Thyroid gland (tissue), 4 donors: ENCODE results near the gene BPIFA1. TPM values are rescaled to one million over a fixed set of nuclear protein-coding genes. Genes with fewer than 3 reads are reported as not detected.

Source experiments
- DNase-seq, 2 donors: peaks; one replicate each; pipeline ENCODE4 v3.0.0-alpha.2; 2019
- H3K27ac ChIP-seq, 3 donors: fragments of 200-600 bp; sonication (generic); 1 replicate in 2 of 3; 2 replicates in 1 of 3; pipeline ENCODE4 v1.5.1; 2016 to 2019; ENCODE audit warnings: mild to moderate bottlenecking in 1 of 3, moderate library complexity in 1 of 3
- H3K27me3 ChIP-seq: fragments of 200-600 bp; sonication (generic); one replicate; pipeline ENCODE4 v1.5.1; 2019
- H3K36me3 ChIP-seq, 2 donors: fragments of 200-600 bp; sonication (generic); one replicate each; pipeline ENCODE4 v1.5.1; 2016 to 2019
- H3K4me1 ChIP-seq, 2 donors: fragments of 200-600 bp; sonication (generic); one replicate each; pipeline ENCODE4 v1.5.1; 2017 to 2019
- H3K4me3 ChIP-seq, 3 donors: fragments of 200-600 bp; sonication (generic); replicated peaks in 1 of 3; 1 replicate in 2 of 3; 2 replicates in 1 of 3; pipeline ENCODE4 v1.5.1; 2016; ENCODE audit warnings: mild to moderate bottlenecking in 1 of 3
- H3K9me3 ChIP-seq: fragments of 200-600 bp; sonication (generic); one replicate; pipeline ENCODE4 v1.5.1; 2017
- CTCF ChIP-seq, 6 experiments: fragments of 200-600 bp in 3 of 6; fragments of 450-650 bp in 3 of 6; sonication (generic) in 3 of 6; IDR thresholded peaks; one replicate each; pipeline ENCODE4 v1.5.1; 2016 to 2019; ENCODE audit warnings: antibody characterized with exemption in 6 of 6, mild to moderate bottlenecking in 2 of 6, inconsistent platforms in 1 of 6, moderate library complexity in 1 of 6
- POLR2A ChIP-seq, 2 donors: fragments of 450-650 bp; IDR thresholded peaks; one replicate each; pipeline ENCODE4 v1.6.1; 2017; ENCODE audit warnings: antibody characterized with exemption in 2 of 2, mild to moderate bottlenecking in 2 of 2, moderate library complexity in 1 of 2
- WGBS, 2 donors: methylation state at CpG; one replicate each; pipeline ENCODE4 v1.1.5; 2017; 5-methylcytosine and 5-hydroxymethylcytosine counted together
- intact Hi-C: fragments of 100-400 bp; cut with DNase I; formaldehyde crosslinking; loops from one replicate; pipeline ENCODE4 v1.15.1; 2023
- total RNA-seq, 4 donors: library from RNA; depleted of rRNA; stranded (reverse); fragments of >200 nt; gene quantifications; one replicate each; pipeline ENCODE4 v1.2.3, GENCODE V29; 2016

Gene BPIFA1
- total RNA-seq, 4 donors from 2014 or later: not detected

GRCh38 chr20:33279261-33279910 is 43.6 kb downstream of the BPIFA1 start:
- no peak overlapping the region for H3K4me3 ChIP-seq
- H3K27me3 ChIP-seq: no peaks in the 10 kb centered on the region
- H3K9me3 ChIP-seq: no peaks in the 10 kb centered on the region
- H3K4me1 ChIP-seq: peaks cover 16 to 24% of the 10 kb centered on the region in 2 donors
- H3K27ac ChIP-seq: no peak overlapping the region
- intact Hi-C loops: no loop called here
- peak; percentile 65 to 73 for DNase-seq
- H3K36me3 ChIP-seq: no peaks in the 10 kb centered on the region
- peak in 1 of 6 experiments; percentile 35 for TF ChIP-seq CTCF (IDR thresholded peaks at IDR 0.05)
- TF ChIP-seq POLR2A (IDR thresholded peaks at IDR 0.05): no peak
- 35 to 42% methylated on average over 6 of the region's 6 CpGs for WGBS, 2 donors

DNA sequence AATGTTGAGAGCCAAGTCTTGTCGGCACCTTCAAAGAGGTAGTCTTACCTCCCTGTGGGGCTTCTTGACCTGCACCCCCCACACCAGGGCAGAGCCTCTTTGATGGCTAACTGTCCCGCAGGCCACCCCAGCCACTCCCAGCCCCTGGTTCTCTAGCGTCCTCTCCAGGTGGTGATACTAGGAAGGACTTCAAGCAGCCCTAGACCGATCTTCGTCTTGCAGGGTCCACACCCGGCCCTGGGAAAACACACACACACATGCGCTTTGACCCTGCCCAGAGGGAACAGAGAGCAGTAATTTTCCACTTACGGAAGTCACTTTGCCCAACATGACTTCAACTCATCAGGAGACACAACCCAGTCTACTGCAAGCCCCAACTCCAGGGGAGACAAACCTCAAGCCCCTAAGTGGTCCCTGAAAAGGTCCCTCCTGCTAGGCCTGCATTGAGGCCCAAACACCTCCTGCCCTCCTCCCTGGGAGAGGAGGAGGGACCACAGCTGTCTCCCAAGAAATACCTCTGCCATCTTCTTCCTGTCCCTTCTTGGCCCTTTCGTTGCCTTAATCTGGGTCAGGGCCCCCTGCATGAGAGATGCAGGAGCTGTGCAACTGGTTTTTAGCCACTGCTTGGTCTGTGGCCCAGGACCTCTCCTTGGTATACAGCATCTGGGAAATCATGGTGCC is 44.3 kb downstream of the BPIFA1 start:
- H3K4me1 ChIP-seq: peaks cover 16 to 24% of the 10 kb centered on the region in 2 donors
- peak overlapping the region in 1 of 3 donors; percentile 44 for H3K27ac ChIP-seq
- no peak overlapping the region for H3K4me3 ChIP-seq
- intact Hi-C loops: no loop called here
- no peaks in the 10 kb centered on the region for H3K27me3 ChIP-seq
- no peak for TF ChIP-seq CTCF (IDR thresholded peaks at IDR 0.05)
- no peak for TF ChIP-seq POLR2A (IDR thresholded peaks at IDR 0.05)
- H3K9me3 ChIP-seq: no peaks in the 10 kb centered on the region
- DNase-seq: peak; percentile 14
- H3K36me3 ChIP-seq: no peaks in the 10 kb centered on the region
- 76 to 83% methylated on average over 9 of the region's 9 CpGs for WGBS, 2 donors

- Histone ChIP-seq H3K4me3 (no peak overlapping the region), H3K27me3 (no peaks in the 10 kb centered on the region), H3K27ac (peak overlapping the region in 1 of 3 donors; percentile 44), H3K36me3 (no peaks in the 10 kb centered on the region), H3K9me3 (no peaks in the 10 kb centered on the region), H3K4me1 (peaks cover 16 to 24% of the 10 kb centered on the region in 2 donors)
- intact Hi-C loops: no loop called here
- no peak for TF ChIP-seq POLR2A (IDR thresholded peaks at IDR 0.05)
- no peak for TF ChIP-seq CTCF (IDR thresholded peaks at IDR 0.05)
- DNase-seq: peak; percentile 74 to 75
- WGBS, 2 donors: 52 to 59% methylated on average over 7 of the region's 7 CpGs
Observed at GRCh38 chr20:33280775-33281174, 45.0 kb downstream of the BPIFA1 start.

DNA sequence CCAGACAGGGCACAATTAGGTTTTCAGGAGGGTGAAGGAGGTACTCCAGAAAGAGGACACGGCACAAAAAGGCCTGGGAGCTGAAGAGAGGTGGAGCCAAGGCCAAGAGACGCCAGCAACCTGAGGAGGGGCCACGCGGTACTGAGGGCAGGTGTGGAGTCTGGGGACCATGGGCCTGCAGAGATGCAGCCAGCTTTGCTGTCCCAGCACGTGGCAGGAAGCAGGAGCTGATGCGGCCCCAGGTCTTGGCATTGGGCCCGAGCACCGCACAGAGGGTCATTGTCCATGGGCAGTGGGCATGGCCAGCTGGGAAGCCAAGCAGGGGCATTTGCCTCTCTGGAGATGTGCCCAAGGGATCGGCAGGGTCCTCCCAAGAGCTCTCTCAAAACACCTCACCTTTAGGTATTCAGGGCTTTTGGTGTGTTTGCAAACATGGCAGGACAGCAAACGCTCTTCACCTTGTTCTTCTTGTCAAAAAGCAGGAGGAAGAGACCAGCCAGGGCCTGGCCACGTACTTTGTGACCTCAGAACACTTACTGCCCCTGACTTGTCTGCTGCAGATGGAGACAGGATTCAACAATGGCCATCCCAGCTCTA is 45.9 kb downstream of the BPIFA1 start:
- H3K27me3 ChIP-seq: no peaks in the 10 kb centered on the region
- peaks cover 16 to 24% of the 10 kb centered on the region in 2 donors for H3K4me1 ChIP-seq
- no peaks in the 10 kb centered on the region for H3K36me3 ChIP-seq
- no peak overlapping the region for H3K27ac ChIP-seq
- H3K4me3 ChIP-seq: no peak overlapping the region
- DNase-seq: peak; percentile 34 to 43
- TF ChIP-seq CTCF (IDR thresholded peaks at IDR 0.05): no peak
- 37 to 41% methylated on average over 6 to 11 of the region's 11 CpGs for WGBS, 2 donors
- H3K9me3 ChIP-seq: no peaks in the 10 kb centered on the region
- intact Hi-C loops: no loop called here
